ENCODE data around the gene ZNF697.

The ZNF697 gene

GRCh38 chr1:119600976-119601375 is 47.1 kb downstream of the ZNF697 start:
- H3K23ac ChIP-seq (ENCODE audit: low read length in 2 of 2) = no peak overlapping the region
- H3K9me3 ChIP-seq (ENCODE audit: control insufficient read depth, low read length) = no peaks in the 10 kb centered on the region
- no CpG with 5 or more reads among the region's 1 CpG for WGBS
- H3K27me3 ChIP-seq (ENCODE audit: control insufficient read depth in 1 of 2, insufficient read depth in 1 of 2, low read length in 2 of 2) = peaks cover 0 to 4% of the 10 kb centered on the region in 2 experiments
- no peak overlapping the region for H2BK120ac ChIP-seq (ENCODE audit: low read depth, low read length)
- H2BK15ac ChIP-seq (ENCODE audit: low read depth, poor library complexity, severe bottlenecking) = no peak overlapping the region
- no peaks in the 10 kb centered on the region for H3K36me3 ChIP-seq (ENCODE audit: control insufficient read depth in 1 of 2, insufficient read depth in 2 of 2, low read depth in 1 of 2, low read length in 2 of 2)
- no peaks in the 10 kb centered on the region for H3K79me1 ChIP-seq (replicated peaks; ENCODE audit: low read length, poor library complexity, severe bottlenecking)
- no peak overlapping the region for H2BK12ac ChIP-seq (ENCODE audit: low read length in 2 of 2)
- no peak overlapping the region for H2AK5ac ChIP-seq (ENCODE audit: low read length, severe bottlenecking)
- H2AFZ ChIP-seq (ENCODE audit: low read depth, low read length) = no peak overlapping the region
- H3K9ac ChIP-seq (ENCODE audit: low read length) = no peak overlapping the region
- H3K4me2 ChIP-seq (ENCODE audit: low read length, poor library complexity, severe bottlenecking) = no peak overlapping the region
- no peak overlapping the region for H3K14ac ChIP-seq (ENCODE audit: low read length in 2 of 2)
- H4K8ac ChIP-seq (ENCODE audit: low read length) = no peak overlapping the region
- no peak for DNase-seq
- H3K4ac ChIP-seq (ENCODE audit: low read depth in 1 of 2, low read length in 2 of 2) = no peak overlapping the region
- no peak overlapping the region for H4K91ac ChIP-seq (ENCODE audit: low read length)
- H2BK5ac ChIP-seq (ENCODE audit: low read depth, low read length, poor library complexity, severe bottlenecking) = no peak overlapping the region
- peaks cover 2% of the 10 kb centered on the region for H3K4me1 ChIP-seq (ENCODE audit: control insufficient read depth, insufficient read depth, low read depth, low read length)
- no peak overlapping the region for H3K27ac ChIP-seq (ENCODE audit: low read length, poor library complexity, severe bottlenecking)
- H3K4me3 ChIP-seq (ENCODE audit: insufficient read depth in 1 of 2, low read depth in 1 of 2, low read length in 2 of 2) = no peak overlapping the region
- no peak overlapping the region for H3K18ac ChIP-seq (ENCODE audit: low read depth in 1 of 2, low read length in 2 of 2)

- Histone ChIP-seq H3K27me3 (ENCODE audit: control insufficient read depth in 1 of 2, insufficient read depth in 1 of 2, low read length in 2 of 2) (peaks cover 0 to 4% of the 10 kb centered on the region in 2 experiments), H2BK15ac (ENCODE audit: low read depth, poor library complexity, severe bottlenecking) (no peak overlapping the region), H3K4me2 (ENCODE audit: low read length, poor library complexity, severe bottlenecking) (no peak overlapping the region), H3K9me3 (ENCODE audit: control insufficient read depth, low read length) (no peaks in the 10 kb centered on the region), H3K36me3 (ENCODE audit: control insufficient read depth in 1 of 2, insufficient read depth in 2 of 2, low read depth in 1 of 2, low read length in 2 of 2) (no peaks in the 10 kb centered on the region), H2AFZ (ENCODE audit: low read depth, low read length) (no peak overlapping the region), H3K27ac (ENCODE audit: low read length, poor library complexity, severe bottlenecking) (no peak overlapping the region), H3K4ac (ENCODE audit: low read depth in 1 of 2, low read length in 2 of 2) (no peak overlapping the region), H3K9ac (ENCODE audit: low read length) (no peak overlapping the region), H2BK12ac (ENCODE audit: low read length in 2 of 2) (no peak overlapping the region), H2AK5ac (ENCODE audit: low read length, severe bottlenecking) (no peak overlapping the region), H3K79me1 (replicated peaks; ENCODE audit: low read length, poor library complexity, severe bottlenecking) (no peaks in the 10 kb centered on the region), H3K23ac (ENCODE audit: low read length in 2 of 2) (no peak overlapping the region), H2BK5ac (ENCODE audit: low read depth, low read length, poor library complexity, severe bottlenecking) (no peak overlapping the region), H3K4me3 (ENCODE audit: insufficient read depth in 1 of 2, low read depth in 1 of 2, low read length in 2 of 2) (no peak overlapping the region), H2BK120ac (ENCODE audit: low read depth, low read length) (no peak overlapping the region), H4K91ac (ENCODE audit: low read length) (no peak overlapping the region), H4K8ac (ENCODE audit: low read length) (no peak overlapping the region), H3K14ac (ENCODE audit: low read length in 2 of 2) (no peak overlapping the region), H3K4me1 (ENCODE audit: control insufficient read depth, insufficient read depth, low read depth, low read length) (peaks cover 2% of the 10 kb centered on the region), H3K18ac (ENCODE audit: low read depth in 1 of 2, low read length in 2 of 2) (no peak overlapping the region)
- 90% methylated on average over 4 of the region's 4 CpGs for WGBS
- DNase-seq = no peak
Measured at GRCh38 chr1:119600561-119600960, 47.5 kb downstream of the ZNF697 start.

- no peaks in the 10 kb centered on the region for H3K4me1 ChIP-seq (ENCODE audit: control insufficient read depth, insufficient read depth, low read depth, low read length)
- no peaks in the 10 kb centered on the region for H3K36me3 ChIP-seq (ENCODE audit: control insufficient read depth in 1 of 2, insufficient read depth in 2 of 2, low read depth in 1 of 2, low read length in 2 of 2)
- H3K27ac ChIP-seq (ENCODE audit: low read length, poor library complexity, severe bottlenecking) = no peak overlapping the region
- H4K91ac ChIP-seq (ENCODE audit: low read length) = no peak overlapping the region
- no peak overlapping the region for H3K23ac ChIP-seq (ENCODE audit: low read length in 2 of 2)
- H3K27me3 ChIP-seq (ENCODE audit: control insufficient read depth in 1 of 2, insufficient read depth in 1 of 2, low read length in 2 of 2) = peaks cover 0 to 15% of the 10 kb centered on the region in 2 experiments
- no peak overlapping the region for H3K4me2 ChIP-seq (ENCODE audit: low read length, poor library complexity, severe bottlenecking)
- no peak overlapping the region for H3K4ac ChIP-seq (ENCODE audit: low read depth in 1 of 2, low read length in 2 of 2)
- H2BK120ac ChIP-seq (ENCODE audit: low read depth, low read length) = no peak overlapping the region
- H3K4me3 ChIP-seq (ENCODE audit: insufficient read depth in 1 of 2, low read depth in 1 of 2, low read length in 2 of 2) = no peak overlapping the region
- 88% methylated on average over 2 of the region's 2 CpGs for WGBS
- H3K79me1 ChIP-seq (replicated peaks; ENCODE audit: low read length, poor library complexity, severe bottlenecking) = no peaks in the 10 kb centered on the region
- H3K9ac ChIP-seq (ENCODE audit: low read length) = no peak overlapping the region
- no peak overlapping the region for H3K14ac ChIP-seq (ENCODE audit: low read length in 2 of 2)
- H2BK5ac ChIP-seq (ENCODE audit: low read depth, low read length, poor library complexity, severe bottlenecking) = no peak overlapping the region
- H3K9me3 ChIP-seq (ENCODE audit: control insufficient read depth, low read length) = no peaks in the 10 kb centered on the region
- H2AFZ ChIP-seq (ENCODE audit: low read depth, low read length) = no peak overlapping the region
- no peak overlapping the region for H3K18ac ChIP-seq (ENCODE audit: low read depth in 1 of 2, low read length in 2 of 2)
- H2AK5ac ChIP-seq (ENCODE audit: low read length, severe bottlenecking) = no peak overlapping the region
- no peak overlapping the region for H2BK12ac ChIP-seq (ENCODE audit: low read length in 2 of 2)
- no peak overlapping the region for H2BK15ac ChIP-seq (ENCODE audit: low read depth, poor library complexity, severe bottlenecking)
- DNase-seq = no peak
- H4K8ac ChIP-seq (ENCODE audit: low read length) = no peak overlapping the region
Measured at GRCh38 chr1:119595606-119596005, 52.5 kb downstream of the ZNF697 start.

- Histone ChIP-seq H3K14ac (ENCODE audit: low read length in 2 of 2) (no peak overlapping the region), H3K18ac (ENCODE audit: low read depth in 1 of 2, low read length in 2 of 2) (no peak overlapping the region), H3K23ac (ENCODE audit: low read length in 2 of 2) (no peak overlapping the region), H3K4me2 (ENCODE audit: low read length, poor library complexity, severe bottlenecking) (no peak overlapping the region), H3K4ac (ENCODE audit: low read depth in 1 of 2, low read length in 2 of 2) (no peak overlapping the region), H2BK12ac (ENCODE audit: low read length in 2 of 2) (no peak overlapping the region), H2BK5ac (ENCODE audit: low read depth, low read length, poor library complexity, severe bottlenecking) (no peak overlapping the region), H3K4me1 (ENCODE audit: control insufficient read depth, insufficient read depth, low read depth, low read length) (no peaks in the 10 kb centered on the region), H3K9ac (ENCODE audit: low read length) (no peak overlapping the region), H3K36me3 (ENCODE audit: control insufficient read depth in 1 of 2, insufficient read depth in 2 of 2, low read depth in 1 of 2, low read length in 2 of 2) (no peaks in the 10 kb centered on the region), H3K27me3 (ENCODE audit: control insufficient read depth in 1 of 2, insufficient read depth in 1 of 2, low read length in 2 of 2) (peaks cover 0 to 15% of the 10 kb centered on the region in 2 experiments), H3K4me3 (ENCODE audit: insufficient read depth in 1 of 2, low read depth in 1 of 2, low read length in 2 of 2) (no peak overlapping the region), H2BK120ac (ENCODE audit: low read depth, low read length) (no peak overlapping the region), H4K91ac (ENCODE audit: low read length) (no peak overlapping the region), H3K79me1 (replicated peaks; ENCODE audit: low read length, poor library complexity, severe bottlenecking) (no peaks in the 10 kb centered on the region), H3K9me3 (ENCODE audit: control insufficient read depth, low read length) (no peaks in the 10 kb centered on the region), H3K27ac (ENCODE audit: low read length, poor library complexity, severe bottlenecking) (no peak overlapping the region), H2AFZ (ENCODE audit: low read depth, low read length) (no peak overlapping the region), H4K8ac (ENCODE audit: low read length) (no peak overlapping the region), H2AK5ac (ENCODE audit: low read length, severe bottlenecking) (no peak overlapping the region), H2BK15ac (ENCODE audit: low read depth, poor library complexity, severe bottlenecking) (no peak overlapping the region)
- 100% methylated on average over 1 of the region's 2 CpGs for WGBS
- no peak for DNase-seq
Measured at GRCh38 chr1:119595168-119595567, 52.9 kb downstream of the ZNF697 start.
